HG02610 (cell line): ENCODE measurements around the gene SUMO3.

Source experiments
- ATAC-seq: cut with Tn5 transposase; IDR thresholded peaks from one replicate; pipeline ENCODE4 v1.9.1; 2021; ENCODE audit warnings: mild to moderate bottlenecking, moderate library complexity; ENCODE audit not compliant: unreplicated experiment

The SUMO3 gene

GRCh38 chr21:44780767-44781459 is 36.9 kb downstream of the SUMO3 start:
- no peak for ATAC-seq

DNA sequence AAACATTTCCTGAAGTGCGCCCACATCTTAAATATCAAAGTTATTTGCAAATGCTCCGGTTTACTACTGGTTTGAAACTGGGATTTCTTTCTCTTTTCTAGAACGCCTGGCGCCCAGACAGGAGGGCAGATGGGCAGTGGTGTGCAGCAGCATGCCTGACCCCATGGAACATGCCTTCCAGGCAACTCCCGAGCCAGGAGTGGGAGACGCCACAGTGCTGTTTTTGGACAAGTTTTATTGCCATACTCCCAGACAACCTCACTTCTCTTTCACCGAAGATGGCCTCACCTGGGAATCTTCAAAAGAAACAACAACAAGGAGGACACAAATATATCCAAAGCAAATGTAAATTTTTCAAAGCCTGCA is 37.7 kb downstream of the SUMO3 start:
- no peak for ATAC-seq

GRCh38 chr21:44779417-44780136 is 38.3 kb downstream of the SUMO3 start:
- no peak for ATAC-seq

- no peak for ATAC-seq
Observed at GRCh38 chr21:44778983-44779382, 38.9 kb downstream of the SUMO3 start.

DNA sequence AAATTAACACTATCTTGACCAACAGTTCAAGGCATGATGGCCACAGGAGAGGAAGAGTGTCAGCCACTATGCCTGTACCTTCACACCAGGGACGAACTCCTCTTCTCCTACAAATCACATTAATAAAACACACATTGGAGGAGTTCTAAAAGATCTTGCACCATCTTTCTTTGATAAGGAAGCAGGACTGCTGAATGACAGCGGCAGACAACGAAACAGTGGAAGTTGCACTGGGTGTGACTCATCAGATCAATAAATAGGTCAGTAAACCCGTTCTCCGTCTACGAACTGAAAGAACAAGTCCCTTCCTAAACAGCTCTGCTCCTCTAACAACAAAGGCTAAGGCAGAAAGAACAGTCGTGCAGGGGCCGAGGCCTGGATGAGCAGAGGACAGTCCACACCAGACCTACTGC is 39.4 kb downstream of the SUMO3 start:
- no peak for ATAC-seq

DNA sequence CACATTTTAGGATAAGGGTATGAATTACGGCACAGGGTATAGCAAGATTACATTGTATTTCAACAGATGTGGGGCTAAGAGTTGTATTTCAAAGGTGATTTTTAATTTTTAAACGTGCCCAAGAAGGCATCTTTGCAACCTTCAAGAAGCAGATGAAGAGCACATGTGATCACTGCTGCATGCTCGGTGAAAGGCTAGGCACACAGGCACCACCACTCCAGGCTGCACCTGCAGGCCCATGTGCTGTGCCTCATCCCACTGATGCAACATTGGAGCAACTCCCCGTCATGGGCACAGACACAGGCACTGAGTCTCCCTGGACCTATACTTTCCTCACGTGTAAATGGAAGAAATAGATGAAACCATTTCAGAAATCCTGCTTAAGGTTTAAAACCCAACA is 39.8 kb downstream of the SUMO3 start:
- ATAC-seq: no peak

DNA sequence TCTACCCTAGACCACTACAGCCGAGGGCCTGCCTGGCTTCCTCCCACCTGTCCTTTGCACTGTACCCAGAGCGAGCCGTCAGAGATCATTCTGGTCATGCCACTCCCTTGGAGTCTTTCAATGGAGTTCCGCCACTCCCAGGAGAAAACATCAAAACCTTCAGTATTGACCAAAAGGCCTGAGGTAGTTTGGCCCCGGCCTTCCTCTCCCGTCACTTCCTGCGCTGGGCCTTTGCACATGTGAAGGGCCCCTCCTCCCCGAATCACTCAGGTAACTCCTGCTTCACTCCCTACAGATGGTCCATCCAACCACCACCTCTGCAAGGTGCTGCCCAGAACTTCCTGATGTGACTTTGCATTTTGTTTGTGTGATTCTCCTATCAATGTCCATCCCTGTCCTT is 42.9 kb downstream of the SUMO3 start:
- no peak for ATAC-seq

GRCh38 chr21:44773291-44773932 is 44.5 kb downstream of the SUMO3 start:
- ATAC-seq: no peak

GRCh38 chr21:44771896-44772525 is 45.9 kb downstream of the SUMO3 start:
- ATAC-seq: no peak

- no peak for ATAC-seq
Observed at GRCh38 chr21:44767834-44768831, 49.7 kb downstream of the SUMO3 start.

GRCh38 chr21:44766818-44767354 is 51.0 kb downstream of the SUMO3 start:
- no peak for ATAC-seq

DNA sequence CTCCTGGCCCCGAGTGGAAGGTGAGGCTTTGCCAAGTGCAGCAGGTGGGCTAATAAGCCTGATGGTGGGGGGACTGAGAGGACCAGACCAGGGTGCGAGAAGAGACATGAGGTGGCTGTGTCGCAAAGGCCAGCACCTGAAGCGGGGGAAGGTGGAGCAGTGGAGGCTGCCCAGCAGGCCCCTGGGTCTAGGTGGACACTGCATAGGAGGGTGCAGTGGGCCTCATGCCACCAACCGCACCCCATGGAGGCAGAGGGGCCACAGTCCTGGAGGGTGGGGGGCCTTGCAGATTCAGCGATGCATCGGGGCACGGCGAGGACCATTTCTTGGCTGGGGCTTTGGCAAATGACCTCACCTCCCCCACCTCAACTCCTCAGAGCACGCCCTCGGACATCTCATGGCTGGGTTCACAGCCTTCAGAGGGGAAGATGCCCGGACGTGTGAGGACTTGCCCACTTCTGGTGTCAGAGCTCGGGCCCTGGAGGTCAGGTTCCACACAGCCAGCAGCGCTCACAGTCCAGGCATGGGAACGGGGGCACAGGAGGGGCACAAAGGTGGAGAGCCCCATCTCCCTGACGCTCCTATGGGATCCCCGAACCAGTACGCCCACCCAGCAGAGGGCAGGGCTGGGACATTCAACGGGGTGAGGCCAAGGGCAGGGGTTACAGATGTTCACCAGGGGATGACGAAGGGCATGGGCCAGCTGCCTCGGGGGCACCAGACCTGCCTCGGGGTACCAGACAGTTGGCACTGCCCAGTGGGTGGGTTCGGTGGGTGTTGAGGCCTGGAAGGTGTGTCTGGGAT is 51.6 kb downstream of the SUMO3 start:
- ATAC-seq: no peak

DNA sequence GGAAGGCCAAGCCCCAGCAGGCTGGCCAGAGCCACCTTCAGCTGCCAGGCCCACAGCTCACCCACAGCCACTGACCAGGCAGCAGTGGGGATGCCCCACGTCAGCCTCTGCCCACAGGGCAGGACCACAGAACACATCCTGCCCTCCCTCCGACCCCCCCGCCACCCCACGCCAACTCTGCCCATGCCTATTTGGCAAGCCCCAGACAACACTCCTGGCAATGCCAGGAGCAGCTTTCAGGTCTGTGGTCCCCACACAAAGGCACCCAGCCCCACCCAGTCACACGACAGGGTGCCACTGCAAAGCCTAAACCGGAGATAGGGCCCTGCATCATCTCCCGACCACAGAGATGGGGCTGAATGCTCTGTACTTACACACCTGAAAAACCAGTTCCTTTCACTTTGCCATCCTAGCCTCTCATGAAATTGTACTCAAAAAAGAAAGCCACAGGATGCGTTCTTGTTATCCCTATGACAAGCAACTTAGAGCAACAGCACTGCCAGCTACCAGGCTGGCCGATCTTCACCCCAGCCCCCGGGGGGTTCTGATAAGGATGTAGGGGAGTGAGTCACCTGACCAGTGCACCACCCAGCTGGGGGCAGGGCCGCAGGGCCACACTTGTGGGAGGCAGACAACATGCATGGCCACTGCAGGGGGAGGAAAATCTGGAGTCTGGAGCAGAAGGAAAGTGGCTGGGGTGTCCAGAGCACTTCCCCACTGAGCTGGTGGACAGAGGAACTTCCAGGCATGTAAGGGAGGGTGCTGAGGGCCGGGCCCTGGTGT is 52.4 kb downstream of the SUMO3 start:
- no peak for ATAC-seq

GRCh38 chr21:44764319-44765230 is 53.3 kb downstream of the SUMO3 start:
- no peak for ATAC-seq

GRCh38 chr21:44763451-44764318 is 54.2 kb downstream of the SUMO3 start:
- no peak for ATAC-seq

DNA sequence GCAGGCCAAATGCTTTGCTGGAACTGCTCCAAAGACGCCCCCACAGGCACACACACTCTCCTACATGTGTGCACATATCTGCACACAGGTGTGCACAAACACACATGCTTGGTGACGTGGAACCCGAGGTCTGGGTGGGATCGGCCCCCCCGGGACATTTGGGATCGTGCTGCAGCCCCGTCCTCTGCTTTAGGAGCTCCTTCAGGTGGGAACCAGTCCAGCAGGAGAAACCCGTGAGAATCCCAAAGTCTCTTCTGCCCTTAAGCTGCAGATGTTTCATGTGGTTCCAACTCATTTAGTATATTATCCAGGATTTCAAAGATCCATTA is 54.8 kb downstream of the SUMO3 start:
- ATAC-seq: no peak
